Breast epithelium (tissue), 3 donors: ENCODE measurements around the gene NRF1.

ENCODE experiments used
- CTCF ChIP-seq, 3 donors: fragments of 450-650 bp; IDR thresholded peaks; one replicate each; pipeline ENCODE4 v1.5.1; 2016 to 2017; ENCODE audit warnings: antibody characterized with exemption in 3 of 3, mild to moderate bottlenecking in 3 of 3, moderate library complexity in 3 of 3
- POLR2A ChIP-seq: fragments of 450-650 bp; IDR thresholded peaks from one replicate; pipeline ENCODE4 v1.6.1; 2016; ENCODE audit warnings: antibody characterized with exemption, mild to moderate bottlenecking, moderate library complexity
- POLR2AphosphoS5 ChIP-seq, 3 donors: sonication (generic); formaldehyde crosslinking; IDR thresholded peaks; one replicate each; pipeline ENCODE4 v1.6.1; 2017; ENCODE audit warnings: antibody characterized with exemption in 3 of 3

- TF ChIP-seq CTCF (IDR thresholded peaks at IDR 0.05) (no peak), POLR2A (no peak), POLR2AphosphoS5 (IDR thresholded peaks at IDR 0.05) (no peak)
Observed at GRCh38 chr7:129702761-129703338, 91.3 kb downstream of the NRF1 start.
